MM.1S (cell line): ENCODE measurements around the gene RPSA.

Experiments used
- DNase-seq: peaks from one replicate; pipeline ENCODE4 v3.0.0-alpha.2; 2015
- H2AFZ ChIP-seq: fragments of 300-600 bp; sonication (generic); 2 replicates; pipeline ENCODE4 v1.6.0; 2016; ENCODE audit warnings: antibody characterized with exemption, low read length
- H3F3A ChIP-seq: fragments of 300-600 bp; sonication (generic); 2 replicates; pipeline ENCODE4 v1.6.1; 2016; ENCODE audit warnings: mild to moderate bottlenecking, antibody characterized with exemption, low read length, moderate library complexity, mixed read lengths; ENCODE audit not compliant: insufficient read depth
- H3K27ac ChIP-seq: fragments of 300-600 bp; sonication (generic); 2 replicates; pipeline ENCODE4 v1.5.1; 2016; ENCODE audit warnings: mild to moderate bottlenecking, low read length
- H3K27me3 ChIP-seq: fragments of 300-600 bp; sonication (generic); replicated peaks from 2 replicates; pipeline ENCODE4 v1.6.0; 2016; ENCODE audit warnings: low read length; ENCODE audit not compliant: insufficient read depth
- H3K36me3 ChIP-seq: fragments of 300-600 bp; sonication (generic); replicated peaks from 2 replicates; pipeline ENCODE4 v1.6.1; 2016; ENCODE audit warnings: mild to moderate bottlenecking, low read length, mixed read lengths; ENCODE audit not compliant: insufficient read depth
- H3K4me1 ChIP-seq: fragments of 300-600 bp; sonication (generic); 2 replicates; pipeline ENCODE4 v1.6.1; 2016; ENCODE audit warnings: low read length, mixed read lengths
- H3K4me2 ChIP-seq: fragments of 300-600 bp; sonication (generic); 2 replicates; pipeline ENCODE4 v1.6.0; 2016; ENCODE audit warnings: low read depth, low read length
- H3K4me3 ChIP-seq: fragments of 300-600 bp; sonication (generic); 2 replicates; pipeline ENCODE4 v1.5.1; 2016; ENCODE audit warnings: low read length, mixed read lengths
- H3K79me2 ChIP-seq: fragments of 300-600 bp; sonication (generic); 2 replicates; pipeline ENCODE4 v1.6.1; 2016; ENCODE audit warnings: mixed run types, low read length, mixed read lengths
- H3K9ac ChIP-seq: fragments of 300-600 bp; sonication (generic); 2 replicates; pipeline ENCODE4 v1.6.1; 2016; ENCODE audit warnings: low read length, mixed read lengths
- H3K9me2 ChIP-seq: fragments of 300-600 bp; sonication (generic); replicated peaks from 2 replicates; pipeline ENCODE4 v1.6.1; 2016; ENCODE audit warnings: mild to moderate bottlenecking, low read length, mixed read lengths; ENCODE audit not compliant: insufficient read depth
- H3K9me3 ChIP-seq: fragments of 300-600 bp; sonication (generic); replicated peaks from 2 replicates; pipeline ENCODE4 v1.6.1; 2016; ENCODE audit warnings: mild to moderate bottlenecking, low read length, mixed read lengths; ENCODE audit not compliant: insufficient read depth
- H4K20me1 ChIP-seq: fragments of 300-600 bp; sonication (generic); 2 replicates; pipeline ENCODE4 v1.6.1; 2016; ENCODE audit warnings: mild to moderate bottlenecking, low read length, moderate library complexity, mixed read lengths; ENCODE audit not compliant: insufficient read depth
- EZH2 ChIP-seq: fragments of 300-600 bp; sonication (generic); optimal IDR thresholded peaks from 2 replicates; pipeline ENCODE3; 2017; ENCODE audit warnings: low read depth, mild to moderate bottlenecking, antibody characterized with exemption, low read length, mixed read lengths
- EZH2phosphoT487 ChIP-seq: fragments of 300-600 bp; sonication (generic); IDR thresholded peaks from 2 replicates; pipeline ENCODE4 v1.6.1; 2018; ENCODE audit warnings: antibody characterized with exemption, low read length
- TF ChIP-seq, protein P1 (sequence below): fragments of 300-600 bp; sonication (generic); IDR thresholded peaks from 2 replicates; pipeline ENCODE4 v1.5.1; 2016; ENCODE audit warnings: antibody characterized with exemption, low read length, mixed read lengths

The RPSA gene

DNA sequence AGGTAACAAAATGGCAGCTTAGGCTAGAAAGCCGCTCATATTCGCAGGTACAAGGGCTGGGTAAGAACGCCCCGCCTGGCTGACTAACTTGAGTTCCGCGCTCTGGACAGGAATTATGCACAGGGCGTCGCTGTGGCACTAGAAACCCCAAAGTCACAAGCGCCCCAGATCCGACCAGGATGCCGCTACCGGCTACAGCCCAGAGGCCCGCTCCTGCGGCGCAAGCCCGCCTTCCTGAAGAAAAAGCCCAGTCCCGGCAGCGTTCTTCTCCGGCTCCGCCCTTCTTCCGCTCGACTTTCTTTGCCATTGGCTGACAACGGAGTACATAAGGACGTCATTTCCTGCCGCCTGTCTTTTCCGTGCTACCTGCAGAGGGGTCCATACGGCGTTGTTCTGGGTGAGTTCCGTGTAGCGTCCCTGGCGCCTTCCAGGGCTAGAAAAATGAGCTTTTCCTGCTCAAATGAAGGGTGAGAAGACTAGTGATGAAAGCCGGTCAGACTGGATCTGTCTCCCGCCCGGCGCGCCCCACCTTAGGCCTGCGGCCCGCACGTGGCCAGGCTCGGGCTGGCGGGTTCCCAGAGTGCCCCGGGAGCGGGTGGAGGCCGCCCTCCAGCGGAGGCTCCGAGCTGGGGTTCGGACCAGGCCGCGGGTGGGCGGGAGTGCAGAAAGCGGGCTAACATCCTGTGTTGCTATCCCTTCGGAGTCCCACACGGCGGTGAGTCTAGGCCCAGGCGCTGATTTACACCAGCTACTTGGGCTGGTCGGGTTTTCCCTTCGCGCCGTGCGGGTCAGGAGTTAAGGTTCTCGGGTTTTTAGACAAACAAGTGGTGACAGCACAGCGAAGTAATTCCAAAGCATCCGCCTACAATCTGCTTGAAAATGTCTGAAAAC is at the start of gene RPSA:
Gene RPSA (plus strand): TSS at position 353 of the 891 bp plus-strand sequence. CDS start 934 bp downstream, outside the sequence.
- Histone ChIP-seq H3K36me3 (peaks cover 26% of the 10 kb centered on the region), H2AFZ (peak within 1 kb of the TSS; percentile 35; the same call in 1 of the 2 replicates), H3K9me2 (no peaks in the 10 kb centered on the region), H4K20me1 (peaks cover 28% of the 10 kb centered on the region), H3K27ac (peak within 1 kb of the TSS; percentile 83), H3K9ac (peak within 1 kb of the TSS; percentile 94), H3K9me3 (no peaks in the 10 kb centered on the region), H3K4me1 (peaks cover 11% of the 10 kb centered on the region), H3K4me3 (peak within 1 kb of the TSS; percentile 78), H3K27me3 (no peaks in the 10 kb centered on the region), H3K79me2 (peaks cover 45% of the 10 kb centered on the region), H3K4me2 (peak within 1 kb of the TSS; percentile 85), H3F3A (peaks cover 43% of the 10 kb centered on the region)
- TF ChIP-seq EZH2 (no peak), EZH2phosphoT487 (no peak)
- TF ChIP-seq, protein P1, sequence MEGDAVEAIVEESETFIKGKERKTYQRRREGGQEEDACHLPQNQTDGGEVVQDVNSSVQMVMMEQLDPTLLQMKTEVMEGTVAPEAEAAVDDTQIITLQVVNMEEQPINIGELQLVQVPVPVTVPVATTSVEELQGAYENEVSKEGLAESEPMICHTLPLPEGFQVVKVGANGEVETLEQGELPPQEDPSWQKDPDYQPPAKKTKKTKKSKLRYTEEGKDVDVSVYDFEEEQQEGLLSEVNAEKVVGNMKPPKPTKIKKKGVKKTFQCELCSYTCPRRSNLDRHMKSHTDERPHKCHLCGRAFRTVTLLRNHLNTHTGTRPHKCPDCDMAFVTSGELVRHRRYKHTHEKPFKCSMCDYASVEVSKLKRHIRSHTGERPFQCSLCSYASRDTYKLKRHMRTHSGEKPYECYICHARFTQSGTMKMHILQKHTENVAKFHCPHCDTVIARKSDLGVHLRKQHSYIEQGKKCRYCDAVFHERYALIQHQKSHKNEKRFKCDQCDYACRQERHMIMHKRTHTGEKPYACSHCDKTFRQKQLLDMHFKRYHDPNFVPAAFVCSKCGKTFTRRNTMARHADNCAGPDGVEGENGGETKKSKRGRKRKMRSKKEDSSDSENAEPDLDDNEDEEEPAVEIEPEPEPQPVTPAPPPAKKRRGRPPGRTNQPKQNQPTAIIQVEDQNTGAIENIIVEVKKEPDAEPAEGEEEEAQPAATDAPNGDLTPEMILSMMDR, result peak; percentile 32
- peak; percentile 99 for DNase-seq

DNA sequence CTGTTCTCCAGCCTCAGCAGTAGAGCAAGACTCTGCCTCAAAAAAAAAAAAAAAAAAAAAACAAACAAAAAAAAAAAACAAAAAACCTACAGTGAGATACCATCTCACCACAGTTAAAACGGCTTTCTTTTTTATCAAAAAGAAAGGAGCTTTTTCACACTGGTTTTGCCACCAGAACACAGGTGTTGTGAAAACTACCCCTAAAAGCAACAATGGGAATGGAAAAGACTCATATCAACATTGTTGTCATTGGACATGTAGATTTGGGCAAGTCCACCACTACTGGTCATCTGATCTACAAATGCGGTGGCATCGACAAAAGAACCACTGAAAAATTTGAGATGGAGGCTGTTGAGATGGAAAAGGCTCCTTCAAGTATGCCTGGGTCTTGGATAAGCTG is 48.2 kb upstream of the RPSA start:
- Histone ChIP-seq H3K9ac (no peak overlapping the region), H3K4me3 (no peak overlapping the region), H3K36me3 (no peaks in the 10 kb centered on the region), H2AFZ (no peak overlapping the region), H3K4me2 (no peak overlapping the region), H3K9me2 (no peaks in the 10 kb centered on the region), H3K9me3 (no peaks in the 10 kb centered on the region), H4K20me1 (no peaks in the 10 kb centered on the region), H3K27me3 (no peaks in the 10 kb centered on the region), H3K27ac (no peak overlapping the region), H3F3A (no peaks in the 10 kb centered on the region), H3K79me2 (no peaks in the 10 kb centered on the region), H3K4me1 (no peaks in the 10 kb centered on the region)
- DNase-seq, result no peak
- TF ChIP-seq, protein P1, result no peak
- TF ChIP-seq EZH2phosphoT487 (no peak), EZH2 (no peak)

DNA sequence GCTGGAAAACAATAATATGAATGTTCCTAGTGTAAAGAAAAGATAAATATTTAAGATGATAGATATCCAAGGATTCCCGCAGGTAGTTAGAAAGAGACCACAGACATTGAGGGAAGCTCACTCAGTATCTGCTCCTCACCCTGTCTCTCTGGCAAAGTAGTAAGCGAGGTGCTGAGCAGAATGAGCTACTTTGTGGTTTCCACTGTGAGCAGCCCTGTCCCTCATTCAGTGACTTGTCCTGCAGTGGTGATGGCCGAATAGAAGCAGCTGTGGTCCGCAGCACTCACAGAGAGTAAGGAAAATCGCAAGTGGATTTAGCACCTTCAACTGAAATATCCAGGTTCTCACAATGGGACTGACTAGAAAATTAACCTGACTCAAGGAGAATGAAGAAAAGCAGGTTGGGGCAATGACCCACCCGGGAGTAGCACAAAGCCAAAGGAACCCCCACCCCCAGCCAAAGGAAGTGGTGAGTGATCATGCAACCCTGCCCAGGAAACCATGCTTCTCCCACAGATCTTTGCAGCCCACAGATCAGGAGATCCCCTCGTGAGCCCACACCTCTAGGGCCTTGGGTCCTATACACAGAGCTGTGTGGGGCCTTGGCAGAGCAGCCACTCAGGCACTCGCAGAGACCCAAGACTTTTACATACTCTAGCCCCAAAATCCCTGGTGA is 45.1 kb upstream of the RPSA start:
- no peaks in the 10 kb centered on the region for H3K4me1 ChIP-seq
- H3K79me2 ChIP-seq, result no peaks in the 10 kb centered on the region
- no peak overlapping the region for H3K27ac ChIP-seq
- H2AFZ ChIP-seq, result no peak overlapping the region
- H3K36me3 ChIP-seq, result no peaks in the 10 kb centered on the region
- no peak overlapping the region for H3K4me2 ChIP-seq
- H3K9me3 ChIP-seq, result no peaks in the 10 kb centered on the region
- no peak for TF ChIP-seq EZH2phosphoT487
- TF ChIP-seq, protein P1, result no peak
- TF ChIP-seq EZH2, result no peak
- no peaks in the 10 kb centered on the region for H3F3A ChIP-seq
- no peaks in the 10 kb centered on the region for H3K27me3 ChIP-seq
- DNase-seq, result no peak
- no peaks in the 10 kb centered on the region for H3K9me2 ChIP-seq
- no peak overlapping the region for H3K9ac ChIP-seq
- no peaks in the 10 kb centered on the region for H4K20me1 ChIP-seq
- no peak overlapping the region for H3K4me3 ChIP-seq
